Right hindlimb (tissue), 1 donor: Measurements from ENCODE around the gene CARNS1.

ENCODE experiments used
- DNase-seq: peaks from one replicate; pipeline ENCODE4 v3.0.0-alpha.2; 2018

CARNS1 gene, protein sequence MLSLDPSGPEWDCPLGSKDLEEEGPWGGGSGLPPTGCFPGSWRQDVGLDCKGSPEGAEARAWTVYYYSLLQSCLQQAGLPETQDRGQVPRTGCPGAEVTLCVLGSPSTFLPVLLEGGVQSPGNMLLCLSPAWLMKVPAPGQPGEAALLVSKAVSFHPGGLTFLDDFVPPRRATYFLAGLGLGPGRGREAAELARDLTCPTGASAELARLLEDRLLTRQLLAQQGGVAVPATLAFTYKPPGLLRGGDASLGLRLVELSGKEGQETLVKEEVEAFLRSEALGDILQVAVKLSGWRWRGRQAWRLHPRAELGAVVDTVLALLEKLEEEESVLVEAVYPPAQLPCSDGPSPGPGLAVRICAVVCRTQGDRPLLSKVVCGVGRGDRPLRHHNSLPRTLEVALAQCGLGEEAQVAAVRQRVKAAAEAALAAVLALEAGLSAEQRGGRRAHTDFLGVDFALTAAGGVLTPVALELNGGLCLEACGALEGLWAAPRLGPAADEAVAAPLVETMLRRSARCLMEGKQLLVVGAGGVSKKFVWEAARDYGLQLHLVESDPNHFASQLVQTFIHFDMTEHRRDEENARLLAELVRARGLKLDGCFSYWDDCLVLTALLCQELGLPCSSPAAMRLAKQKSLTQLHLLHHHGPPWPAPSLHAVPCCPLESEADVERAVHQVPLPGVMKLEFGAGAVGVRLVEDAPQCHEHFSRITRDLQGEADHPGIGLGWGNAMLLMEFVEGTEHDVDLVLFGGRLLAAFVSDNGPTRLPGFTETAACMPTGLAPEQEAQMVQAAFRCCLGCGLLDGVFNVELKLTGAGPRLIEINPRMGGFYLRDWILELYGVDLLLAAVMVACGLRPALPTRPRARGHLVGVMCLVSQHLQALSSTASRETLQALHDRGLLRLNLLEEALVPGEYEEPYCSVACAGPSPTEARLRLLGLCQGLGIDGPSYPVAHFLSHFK

GRCh38 chr11:67415501-67416304, at the start of gene CARNS1:
CARNS1 (plus strand) TSS chr11:67415678; CDS start chr11:67416200, 522 bp downstream.
- no peak for DNase-seq

- DNase-seq = peak; percentile 47
These were observed 49.6 kb upstream of the CARNS1 start for GRCh38 chr11:67365736-67366444.

DNA sequence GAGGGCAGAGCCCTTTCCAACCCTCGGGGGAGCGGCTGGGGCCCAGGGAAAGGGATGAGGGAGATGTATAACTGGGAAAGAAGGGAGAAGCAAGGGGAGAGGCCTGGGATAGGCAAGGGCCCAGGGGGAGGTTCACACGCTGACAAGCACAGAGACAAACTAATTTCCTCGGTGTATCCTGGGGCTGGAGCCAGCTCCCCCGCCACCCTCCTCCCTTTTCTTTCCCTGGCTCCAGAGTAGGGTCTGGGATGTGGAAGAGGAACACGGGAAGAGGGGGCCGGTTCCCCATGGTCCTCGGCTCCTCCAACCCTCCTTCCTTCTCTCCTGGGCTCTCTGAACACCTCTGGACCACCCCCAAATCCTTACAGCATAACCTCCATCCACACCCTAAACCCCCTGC, 48.9 kb upstream of the CARNS1 start:
- DNase-seq = peak; percentile 83

DNA sequence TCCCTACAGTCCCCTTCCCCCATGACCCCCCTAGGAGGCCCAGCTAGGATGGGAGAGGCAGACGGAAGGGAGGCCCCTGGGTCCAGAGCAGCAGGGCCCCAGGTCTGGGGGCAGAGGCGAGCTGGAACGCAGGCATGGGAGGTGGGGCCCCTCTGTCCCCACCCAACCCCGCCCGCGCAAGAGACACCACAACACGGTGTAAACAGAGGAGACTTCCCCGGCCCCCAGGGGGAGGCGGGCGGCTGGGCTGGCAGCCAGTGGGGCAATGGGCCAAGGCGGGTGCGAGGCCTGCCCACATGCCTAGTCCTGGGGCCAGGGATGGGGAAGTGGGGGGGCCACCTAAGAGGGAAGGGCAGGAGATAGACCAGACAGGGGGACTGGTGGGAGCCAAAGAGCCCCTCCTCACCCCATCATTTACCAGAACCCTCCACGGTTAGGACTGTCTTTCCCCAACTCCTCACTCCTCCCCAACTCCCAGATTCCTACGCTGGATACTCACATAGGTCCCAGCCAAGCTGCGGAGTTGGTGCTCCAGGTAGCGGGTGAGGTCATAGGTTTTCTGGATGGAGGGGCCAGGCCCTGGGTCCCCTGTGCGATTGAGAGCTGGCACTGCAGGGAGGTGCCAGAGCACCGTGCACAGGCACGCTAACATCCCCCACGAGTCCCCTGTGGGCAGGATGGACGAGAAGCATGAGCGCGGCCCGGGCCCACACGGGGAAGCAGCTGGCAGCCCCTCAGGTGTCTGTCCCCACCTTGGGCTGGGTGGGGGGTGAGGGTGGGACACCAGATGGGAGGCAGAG, 48.3 kb upstream of the CARNS1 start:
- peak; percentile 68 for DNase-seq

GRCh38 chr11:67367761-67368227, 47.7 kb upstream of the CARNS1 start:
- DNase-seq = no peak

DNA sequence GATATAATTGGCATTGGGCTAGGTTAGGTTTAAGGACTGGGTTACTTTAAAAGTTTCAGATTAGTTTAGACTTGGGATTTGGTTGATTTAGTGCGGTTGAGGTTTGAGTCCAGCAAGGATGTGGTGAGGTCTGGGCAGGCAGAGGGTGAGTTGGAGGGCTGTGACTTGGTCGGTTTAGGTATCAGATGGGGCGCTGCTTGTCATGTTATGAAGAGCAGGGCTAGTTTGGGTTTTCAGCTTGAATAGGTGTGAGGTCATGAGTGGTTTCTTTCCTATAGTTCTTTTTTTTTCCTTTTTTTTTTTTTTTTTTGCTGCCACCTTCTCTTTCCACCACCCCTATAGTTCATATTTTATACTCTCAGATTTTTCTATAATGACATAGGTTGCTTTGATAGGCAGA, 46.9 kb upstream of the CARNS1 start:
- DNase-seq = no peak

DNA sequence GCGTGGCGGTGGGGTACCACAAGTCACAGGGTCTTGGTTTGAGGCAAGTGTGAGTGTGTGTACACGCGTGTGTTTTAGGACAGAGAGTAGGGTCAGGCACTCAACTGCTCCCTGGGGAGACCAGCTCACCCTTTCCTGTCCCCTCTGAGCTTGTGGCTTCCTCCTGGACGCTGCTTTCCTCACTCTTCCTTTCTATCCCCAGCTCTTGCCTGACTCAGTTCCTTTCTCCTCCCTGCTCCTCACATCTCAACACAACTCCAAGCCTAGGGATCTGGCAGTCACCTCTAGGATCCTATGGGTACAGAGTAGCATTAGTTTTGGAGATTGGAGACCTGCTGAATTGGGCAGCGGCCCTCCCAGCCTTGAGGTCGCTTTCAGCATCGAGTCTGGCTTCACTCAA, 46.2 kb upstream of the CARNS1 start:
- DNase-seq = no peak

DNA sequence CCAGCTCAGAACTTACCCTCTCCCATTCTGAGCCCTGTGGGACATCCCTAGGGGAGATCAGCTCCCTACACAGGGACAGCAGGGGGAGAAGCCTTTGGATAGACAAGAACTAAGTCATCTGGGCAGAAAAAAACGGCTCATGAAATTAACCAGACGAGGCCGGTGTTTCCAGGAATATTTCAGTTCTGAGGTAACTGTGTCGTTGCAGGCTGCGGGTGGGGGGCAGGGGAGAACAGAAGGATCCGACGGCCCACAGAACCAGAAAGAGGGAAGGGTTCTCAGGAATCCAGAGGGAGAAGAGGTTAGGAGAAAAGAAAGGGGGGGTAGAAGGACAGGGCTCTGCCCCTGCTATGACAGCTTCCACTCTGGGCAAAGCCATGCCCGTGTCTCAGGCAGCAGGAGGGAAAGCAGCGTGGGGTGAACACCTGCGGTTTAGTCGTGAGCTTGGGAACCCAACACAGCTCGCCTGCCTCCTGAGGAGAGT, 45.6 kb upstream of the CARNS1 start:
- no peak for DNase-seq

DNA sequence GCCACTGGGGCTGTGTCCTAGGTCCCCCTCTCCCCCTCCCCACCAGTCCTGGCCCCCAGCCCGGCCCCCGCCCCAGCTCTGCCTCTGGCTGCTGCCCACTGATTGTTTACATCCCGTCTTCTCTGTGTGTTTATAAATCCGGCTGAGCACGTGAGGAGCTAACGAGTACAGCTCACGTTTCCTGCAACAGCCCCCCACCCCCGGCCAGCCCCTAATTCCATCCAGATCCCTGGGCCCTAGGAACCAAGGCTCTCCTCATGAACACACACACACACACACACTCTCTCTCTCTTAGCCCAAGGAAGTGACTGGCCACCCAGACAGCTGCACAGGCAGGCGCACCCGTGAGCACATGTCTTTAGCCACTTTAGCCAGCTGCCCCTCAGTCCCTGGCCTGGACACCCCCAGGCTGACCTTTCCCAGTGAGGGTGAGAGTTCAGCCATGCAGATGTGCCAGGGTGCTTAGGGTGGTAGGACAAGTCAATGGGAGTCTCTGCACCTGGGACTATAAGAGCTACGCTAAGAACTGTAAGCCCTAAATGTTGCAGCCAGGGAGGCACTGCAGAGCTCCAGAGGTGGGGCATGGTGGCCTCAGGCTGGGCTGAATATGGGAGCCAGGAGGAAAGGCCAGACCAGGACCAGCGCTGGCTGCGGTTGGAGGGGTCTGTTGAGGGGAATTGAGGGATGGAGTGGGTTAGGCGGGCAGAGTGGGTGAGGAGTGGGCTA, 45.0 kb upstream of the CARNS1 start:
- DNase-seq = peak; percentile 55

DNA sequence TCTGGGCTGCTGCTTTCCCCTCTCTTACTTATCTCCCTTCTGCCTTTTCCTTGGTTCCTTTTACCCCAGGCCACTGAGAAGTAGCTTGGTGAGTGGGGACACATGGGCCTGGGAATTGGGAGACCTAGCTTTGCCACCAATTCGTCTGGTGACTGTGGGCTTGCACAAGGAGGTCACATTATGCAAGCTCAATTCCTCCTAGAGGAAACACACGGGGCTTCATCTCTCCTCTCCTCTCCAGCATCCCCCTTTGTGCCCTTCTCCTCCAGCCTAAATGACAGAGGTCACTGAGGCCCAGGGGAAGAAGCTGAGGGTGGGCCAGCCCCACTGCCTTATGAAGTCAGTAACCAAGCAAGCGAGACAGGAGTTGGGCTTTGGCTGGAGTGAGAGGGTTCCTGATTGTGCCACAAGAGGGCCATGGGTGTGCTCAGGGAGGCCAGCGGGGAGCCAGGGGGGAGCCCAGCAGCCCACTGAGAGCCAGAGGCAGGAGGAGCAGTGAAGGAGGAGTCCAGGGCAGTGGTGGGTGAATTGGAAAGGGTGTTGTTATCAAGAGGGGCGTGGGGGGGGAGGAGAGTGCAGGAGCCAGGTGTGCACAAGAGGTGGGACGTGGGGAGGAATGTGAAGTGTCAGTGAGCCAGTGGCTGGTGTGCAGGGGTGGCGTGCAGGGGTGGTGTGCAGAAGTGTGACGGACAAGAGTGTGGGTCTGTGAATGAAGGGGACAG, 44.1 kb upstream of the CARNS1 start:
- peak; percentile 42 for DNase-seq

- DNase-seq = no peak
These were observed 43.6 kb upstream of the CARNS1 start for GRCh38 chr11:67371911-67372320.

DNA sequence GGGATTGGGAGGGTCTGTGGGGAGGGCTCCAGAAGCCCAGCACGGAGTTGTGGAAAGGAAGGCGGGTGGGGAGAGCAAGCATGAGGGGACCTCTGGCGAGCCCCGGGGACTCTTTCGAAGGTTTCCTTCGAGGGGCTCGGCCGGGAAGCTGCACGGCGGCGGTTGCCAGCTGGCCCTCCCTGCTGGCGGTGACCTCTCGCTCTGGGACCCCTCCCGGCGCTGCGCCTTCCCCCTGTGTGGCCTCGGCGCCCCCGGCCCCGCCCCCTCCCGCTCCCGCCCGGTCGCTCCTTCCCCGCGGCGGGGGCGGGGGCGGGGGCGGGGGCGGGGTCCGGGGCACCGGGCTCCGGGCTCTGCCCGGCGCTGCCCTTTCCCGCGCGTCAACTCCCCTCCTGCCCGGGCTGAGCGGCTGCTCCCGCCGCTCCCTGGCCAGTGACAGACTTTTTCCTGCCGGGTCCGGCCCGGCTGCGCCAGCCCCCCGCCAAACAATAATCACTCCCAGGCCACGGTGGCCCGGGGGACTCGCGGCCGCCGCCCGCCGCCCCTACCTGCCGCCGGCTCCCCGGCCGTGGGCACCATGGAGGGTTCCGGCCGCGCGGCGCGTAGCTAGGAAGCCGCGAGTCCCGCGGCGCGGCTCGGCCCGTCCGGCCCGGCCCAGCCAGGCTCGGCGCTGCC, 43.0 kb upstream of the CARNS1 start:
- DNase-seq = peak; percentile 52

DNA sequence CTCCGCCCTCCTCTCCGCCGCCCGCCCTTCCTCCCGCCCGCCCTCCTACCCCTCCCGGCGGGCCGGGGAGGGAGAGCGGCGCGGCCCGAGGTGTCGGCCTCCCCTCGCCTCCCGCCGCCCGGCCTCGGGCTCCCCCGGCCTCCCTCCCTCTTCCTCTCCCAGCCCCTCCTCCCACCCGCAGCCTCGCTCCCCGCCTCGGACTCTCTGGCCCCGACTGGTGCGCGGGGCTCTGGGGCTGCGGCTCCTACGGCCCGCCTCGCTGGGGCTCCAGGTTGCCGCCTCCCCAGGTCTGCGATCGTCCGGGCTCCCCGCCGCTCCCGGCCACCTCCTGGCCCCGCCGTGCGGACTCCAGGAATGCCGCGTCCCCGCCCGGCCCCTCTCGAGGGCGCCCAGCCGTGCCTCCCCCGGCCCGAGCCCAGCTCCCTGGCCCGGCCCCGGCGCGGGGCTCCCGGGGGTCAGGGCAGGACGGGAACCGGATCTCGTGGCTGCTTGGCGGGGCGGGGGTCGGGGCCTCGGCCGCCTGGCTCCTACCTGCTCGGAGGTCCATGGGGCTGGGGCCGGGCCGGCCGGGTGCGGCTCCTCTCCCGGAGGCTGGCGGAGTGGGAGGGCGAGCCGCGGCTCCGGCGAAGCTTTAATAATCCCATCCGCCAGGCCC, 42.4 kb upstream of the CARNS1 start, which contains the start of gene CLCF1:
Gene CLCF1 (minus strand): TSS at position 606 of the 655 bp plus-strand sequence. CDS start 59 bp downstream, at position 547.
- peak; percentile 82 for DNase-seq

GRCh38 chr11:67373648-67374570, 41.6 kb upstream of the CARNS1 start:
- peak; percentile 73 for DNase-seq

- no peak for DNase-seq
These were observed 40.8 kb upstream of the CARNS1 start for GRCh38 chr11:67374571-67375281.

GRCh38 chr11:67375320-67376055, 40.0 kb upstream of the CARNS1 start:
- DNase-seq = no peak
